CD14-positive monocyte (primary cell): ENCODE measurements around the gene APOBEC3F. TPM values are rescaled to one million over a fixed set of nuclear protein-coding genes. Genes with fewer than 3 reads are reported as not detected.

Experiments used
- DNase-seq, 3 donors: peaks; one replicate each; pipeline ENCODE4 v3.0.0-alpha.2; 2011 to 2022
- H2AFZ ChIP-seq: 2 replicates; pipeline ENCODE4 v1.6.0; 2012; ENCODE audit warnings: mild to moderate bottlenecking, low read depth, low read length, inconsistent platforms; ENCODE audit not compliant: insufficient read depth, poor library complexity, severe bottlenecking
- H3K27ac ChIP-seq, 2 donors: 1 replicate in 1 of 2; 2 replicates in 1 of 2; pipeline ENCODE4 v1.5.1; 2012 to 2013; ENCODE audit warnings: low read length in 2 of 2, control low read depth in 1 of 2, inconsistent platforms in 1 of 2, low read depth in 1 of 2, mild to moderate bottlenecking in 1 of 2
- H3K27me3 ChIP-seq, 2 donors: one replicate each; pipeline versions ENCODE4 v1.6.0 to v1.6.1; 2011 to 2013; ENCODE audit warnings: low read length in 2 of 2; ENCODE audit not compliant: control insufficient read depth in 2 of 2, insufficient read depth in 2 of 2
- H3K36me3 ChIP-seq, 2 donors: replicated peaks in 1 of 2; 1 replicate in 1 of 2; 2 replicates in 1 of 2; pipeline versions ENCODE4 v1.5.1 to v1.6.1; 2012 to 2013; ENCODE audit warnings: low read length in 2 of 2, control low read depth in 1 of 2, inconsistent platforms in 1 of 2, mild to moderate bottlenecking in 1 of 2; ENCODE audit not compliant: insufficient read depth in 2 of 2, control insufficient read depth in 1 of 2
- H3K4me1 ChIP-seq, 2 donors: 1 replicate in 1 of 2; 2 replicates in 1 of 2; pipeline versions ENCODE4 v1.5.1 to v1.6.1; 2012 to 2013; ENCODE audit warnings: low read length in 2 of 2, control low read depth in 1 of 2, inconsistent platforms in 1 of 2, mild to moderate bottlenecking in 1 of 2, moderate library complexity in 1 of 2; ENCODE audit not compliant: insufficient read depth in 2 of 2, control insufficient read depth in 1 of 2
- H3K4me2 ChIP-seq: replicated peaks from 2 replicates; pipeline ENCODE3; 2012; ENCODE audit warnings: low read length, moderate library complexity, mild to moderate bottlenecking; ENCODE audit not compliant: poor library complexity, severe bottlenecking; ENCODE audit errors: extremely low read depth
- H3K4me3 ChIP-seq, 3 experiments: fragments of 200-600 bp in 1 of 3; sonication (generic) in 1 of 3; replicated peaks in 1 of 3; 1 replicate in 2 of 3; 2 replicates in 1 of 3; pipeline ENCODE4 v1.5.1; 2011 to 2013; ENCODE audit warnings: low read length in 3 of 3, mild to moderate bottlenecking in 3 of 3, control low read depth in 2 of 3, low read depth in 2 of 3, inconsistent platforms in 1 of 3, moderate library complexity in 1 of 3
- H3K79me2 ChIP-seq: 2 replicates; pipeline ENCODE4 v1.6.0; 2012; ENCODE audit warnings: mild to moderate bottlenecking, control low read depth, inconsistent platforms, low read length, moderate library complexity; ENCODE audit not compliant: insufficient read depth
- H3K9ac ChIP-seq: 2 replicates; pipeline ENCODE4 v1.6.0; 2017; ENCODE audit warnings: low read length, mild to moderate bottlenecking; ENCODE audit not compliant: insufficient read depth, poor library complexity, severe bottlenecking
- H3K9me3 ChIP-seq, 2 donors: replicated peaks in 1 of 2; 1 replicate in 1 of 2; 2 replicates in 1 of 2; pipeline versions ENCODE4 v1.5.1 to v1.6.1; 2012 to 2013; ENCODE audit warnings: low read length in 2 of 2, control low read depth in 1 of 2; ENCODE audit not compliant: control insufficient read depth in 1 of 2, insufficient read depth in 1 of 2
- H4K20me1 ChIP-seq: 2 replicates; pipeline ENCODE4 v1.6.0; 2012; ENCODE audit warnings: mild to moderate bottlenecking, low read length, control low read depth, moderate library complexity; ENCODE audit not compliant: insufficient read depth
- H3K27ac Mint-ChIP-seq, 7 donors: one replicate each; pipeline ENCODE4 v1.8.0; 2020; ENCODE audit warnings: mild to moderate bottlenecking in 7 of 7, mixed read lengths in 7 of 7, moderate library complexity in 6 of 7, inconsistent platforms in 2 of 7
- H3K27me3 Mint-ChIP-seq, 3 donors: one replicate each; pipeline ENCODE4 v1.8.0; 2021 to 2022; ENCODE audit warnings: low read depth in 3 of 3, mild to moderate bottlenecking in 3 of 3, mixed read lengths in 3 of 3, moderate library complexity in 3 of 3, inconsistent platforms in 1 of 3
- H3K36me3 Mint-ChIP-seq, 2 donors: one replicate each; pipeline ENCODE4 v1.8.0; 2020; ENCODE audit warnings: mixed read lengths in 2 of 2, inconsistent platforms in 1 of 2, mild to moderate bottlenecking in 1 of 2
- H3K4me1 Mint-ChIP-seq: one replicate; pipeline ENCODE4 v1.8.0; 2020; ENCODE audit warnings: mild to moderate bottlenecking, mixed read lengths
- H3K4me3 Mint-ChIP-seq, 2 donors: one replicate each; pipeline ENCODE4 v1.8.0; 2020; ENCODE audit warnings: mild to moderate bottlenecking in 2 of 2, mixed read lengths in 2 of 2, moderate library complexity in 1 of 2
- H3K9me3 Mint-ChIP-seq, 7 donors: one replicate each; pipeline ENCODE4 v1.8.0; 2020 to 2022; ENCODE audit warnings: mixed read lengths in 7 of 7, mild to moderate bottlenecking in 6 of 7, moderate library complexity in 6 of 7, inconsistent platforms in 2 of 7
- CTCF ChIP-seq: fragments of 200-600 bp; IDR thresholded peaks from one replicate; pipeline ENCODE4 v1.8.0; 2022; ENCODE audit warnings: antibody characterized with exemption, mild to moderate bottlenecking
- WGBS: methylation state at CpG from one replicate; pipeline ENCODE4 v1.1.5; 2013; ENCODE audit warnings: missing lambda C conversion rate; ENCODE audit not compliant: insufficient coverage; 5-methylcytosine and 5-hydroxymethylcytosine counted together
- intact Hi-C, 2 donors: fragments of 100-400 bp; cut with micrococcal nuclease; formaldehyde crosslinking; loops; one replicate each; pipeline versions ENCODE4 v1.15.0 to v1.15.1; 2023
- polyA plus RNA-seq, 3 donors: library from polyadenylated mRNA; depleted of rRNA in 1 of 3; unstranded in 2 of 3; stranded (reverse) in 1 of 3; fragments of 300-500 nt in 2 of 3; fragments of >200 nt in 1 of 3; fragmentation: Illumina TruSeq in 2 of 3; gene quantifications; 1 replicate in 2 of 3; 2 replicates in 1 of 3; pipeline ENCODE4 v1.2.3, GENCODE V29; 2012 to 2021

Gene APOBEC3F
- polyA plus RNA-seq, 3 donors: 4.1 to 8.0 (median 4.4) TPM

- Histone ChIP-seq H3K79me2 (peaks cover 14% of the 10 kb centered on the region), H4K20me1 (peaks cover 4% of the 10 kb centered on the region), H3K4me1 (peaks cover 13 to 15% of the 10 kb centered on the region in 2 donors), H3K9me3 (no peaks in the 10 kb centered on the region), H3K4me2 (no peak overlapping the region), H3K36me3 (peaks cover 20 to 43% of the 10 kb centered on the region in 2 donors), H3K27ac (no peak overlapping the region), H3K27me3 (no peaks in the 10 kb centered on the region), H3K4me3 (no peak overlapping the region), H2AFZ (no peak overlapping the region), H3K9ac (no peak overlapping the region)
- no peak for TF ChIP-seq CTCF
- WGBS: 74% methylated on average over 7 of the region's 8 CpGs
- Mint-ChIP-seq H3K27me3 (peaks cover 0 to 2% (median 0%) of the 10 kb centered on the region in 3 donors), H3K27ac (peak overlapping the region in 2 of 7 donors; percentile 21 to 32), H3K36me3 (peaks cover 38 to 55% of the 10 kb centered on the region in 2 donors), H3K4me1 (peaks cover 25% of the 10 kb centered on the region), H3K9me3 (no peaks in the 10 kb centered on the region), H3K4me3 (no peak overlapping the region)
- DNase-seq: no peak
- intact Hi-C loops: no loop called here
Observed at GRCh38 chr22:39081598-39081997, 40.9 kb downstream of the APOBEC3F start.

GRCh38 chr22:39083212-39084165 lies 42.8 kb downstream of the APOBEC3F start:
- H3K27me3 ChIP-seq: no peaks in the 10 kb centered on the region

More at GRCh38 chr22:39083212-39084165, 42.8 kb downstream of the APOBEC3F start:
- Histone ChIP-seq H3K79me2 (peaks cover 1% of the 10 kb centered on the region), H3K36me3 (peaks cover 20 to 46% of the 10 kb centered on the region in 2 donors), H3K4me1 (peaks cover 2% of the 10 kb centered on the region in 2 donors), H3K4me2 (no peak overlapping the region), H3K27ac (no peak overlapping the region), H3K9me3 (no peaks in the 10 kb centered on the region), H3K4me3 (no peak overlapping the region), H4K20me1 (peaks cover 4% of the 10 kb centered on the region), H2AFZ (no peak overlapping the region), H3K9ac (no peak overlapping the region)
- H3K9me3 Mint-ChIP-seq: no peaks in the 10 kb centered on the region
- H3K4me3 Mint-ChIP-seq: no peak overlapping the region
- H3K27me3 Mint-ChIP-seq: no peaks in the 10 kb centered on the region
- no peak for DNase-seq
- WGBS: 90% methylated on average over 8 of the region's 14 CpGs
- H3K36me3 Mint-ChIP-seq: peaks cover 40 to 57% of the 10 kb centered on the region in 2 donors
- intact Hi-C loops: no loop called here
- no peak for TF ChIP-seq CTCF
- no peak overlapping the region for H3K27ac Mint-ChIP-seq
- peaks cover 13% of the 10 kb centered on the region for H3K4me1 Mint-ChIP-seq
